Measurements from ENCODE around the gene PDE11A.
"Not testable (repeated sequence)": the region's sequence is repeated elsewhere in the genome, so short reads cannot be mapped to it uniquely, and the experiment has no call there.

PDE11A gene

DNA sequence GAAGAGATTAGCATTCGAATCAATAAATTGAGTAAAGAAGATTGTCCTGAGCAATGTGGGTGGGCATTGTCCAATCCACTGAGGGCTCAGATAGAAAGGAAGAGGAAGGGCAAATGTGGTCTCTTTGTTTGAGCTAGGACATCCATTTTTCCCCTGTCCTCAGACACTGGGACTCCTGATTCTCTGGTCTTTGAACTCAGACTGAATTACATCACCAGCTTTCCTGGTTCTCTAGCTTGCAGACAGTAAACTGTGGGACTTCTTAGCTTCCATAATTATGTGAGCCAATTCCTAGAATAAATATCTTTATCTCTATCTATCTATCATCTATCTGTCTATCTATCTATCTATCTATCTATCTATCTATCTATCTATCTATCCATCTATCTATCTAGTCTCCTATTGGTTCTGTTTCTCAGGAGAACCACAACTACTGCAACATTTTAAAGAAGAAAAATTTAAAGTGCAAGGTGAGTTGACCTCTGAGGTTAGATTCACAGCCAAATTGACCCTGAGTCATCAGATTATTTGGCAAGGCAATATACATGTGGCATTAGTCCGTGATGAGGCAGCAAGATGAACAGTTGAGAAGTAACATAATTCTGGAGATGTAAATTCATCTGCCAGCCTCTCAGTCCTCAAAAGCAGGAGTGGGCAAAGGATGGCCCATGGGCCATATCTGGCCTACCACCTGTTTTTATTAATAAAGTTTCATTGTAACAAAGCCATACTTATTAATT, 191.4 kb downstream of the PDE11A start:
- DNase-seq: no peak

DNA sequence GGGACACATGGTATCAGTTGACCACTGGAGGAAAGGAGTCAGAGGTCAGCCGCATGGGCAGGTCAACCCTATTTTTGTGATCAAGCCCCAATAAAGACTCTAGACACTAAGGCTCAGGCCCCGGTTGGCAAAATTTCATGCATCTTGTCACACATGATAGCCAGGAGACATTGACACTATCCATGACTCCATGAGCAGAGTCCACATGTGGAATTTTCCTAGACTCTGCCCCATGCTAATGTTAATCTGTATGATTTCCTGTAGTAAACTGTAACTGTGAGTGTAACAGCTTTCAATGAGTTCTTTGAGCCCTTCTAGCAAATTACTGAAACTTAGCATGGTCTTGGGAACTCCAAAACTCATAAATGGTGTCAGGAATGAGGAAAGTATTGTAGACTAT, 192.3 kb downstream of the PDE11A start:
- DNase-seq: no peak

DNA sequence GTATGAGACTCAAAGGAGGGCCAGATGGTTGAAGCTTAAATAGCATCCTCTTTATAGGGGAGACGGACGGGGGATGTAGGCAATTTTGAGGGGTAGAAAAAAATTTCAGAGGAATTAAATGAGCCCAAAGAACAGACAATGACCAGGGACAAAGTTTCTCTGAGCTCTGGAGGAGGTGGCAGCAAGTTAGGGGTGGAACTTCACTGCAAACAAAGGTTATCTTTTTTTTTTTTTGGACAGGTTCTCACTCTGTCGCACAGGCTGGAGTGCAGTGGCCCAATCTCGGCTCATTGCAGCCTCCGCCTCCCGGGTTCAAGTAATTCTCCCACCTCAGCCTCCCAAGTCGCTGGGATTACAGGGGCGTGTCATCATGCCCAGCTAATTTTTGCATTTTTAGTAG, 195.6 kb downstream of the PDE11A start:
- DNase-seq: no peak

DNA sequence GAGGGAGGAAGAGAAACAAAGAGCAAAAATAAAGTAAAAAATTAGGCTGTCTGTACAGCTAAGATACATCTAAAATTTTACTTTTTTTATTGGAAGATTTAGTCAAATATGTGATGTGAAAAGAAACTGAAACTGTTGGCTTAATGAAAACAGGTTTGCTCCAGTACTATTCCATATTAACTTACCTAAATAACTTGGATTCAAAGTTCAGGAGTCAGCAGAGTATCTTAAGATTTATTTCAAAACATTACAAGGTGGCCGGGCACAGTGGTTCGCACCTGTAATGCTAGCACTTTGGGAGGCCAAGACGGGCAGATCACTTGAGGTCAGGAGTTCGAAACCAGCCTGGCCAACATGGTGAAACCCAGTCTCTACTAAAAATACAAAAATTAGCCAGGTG, 197.9 kb downstream of the PDE11A start:
- no peak for DNase-seq

DNA sequence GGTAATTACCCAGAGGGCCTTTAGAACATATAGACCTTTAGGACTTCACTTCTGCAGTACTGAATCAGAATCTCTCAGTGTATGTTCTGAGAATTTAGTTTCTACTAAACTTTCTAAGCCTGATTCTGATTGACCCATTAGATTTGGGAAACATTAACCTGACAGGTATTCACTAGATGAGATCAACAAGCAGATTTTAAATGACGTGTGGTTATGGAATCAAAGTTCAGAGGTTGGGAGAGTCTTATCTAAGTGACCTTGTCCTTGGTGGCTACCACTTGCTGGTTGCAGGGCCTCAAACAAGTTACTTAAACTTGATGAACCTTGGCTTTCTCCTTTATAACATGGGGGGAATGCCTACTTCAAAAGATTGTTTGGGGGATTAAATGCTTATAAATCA, 198.7 kb downstream of the PDE11A start:
- no peak for DNase-seq

DNA sequence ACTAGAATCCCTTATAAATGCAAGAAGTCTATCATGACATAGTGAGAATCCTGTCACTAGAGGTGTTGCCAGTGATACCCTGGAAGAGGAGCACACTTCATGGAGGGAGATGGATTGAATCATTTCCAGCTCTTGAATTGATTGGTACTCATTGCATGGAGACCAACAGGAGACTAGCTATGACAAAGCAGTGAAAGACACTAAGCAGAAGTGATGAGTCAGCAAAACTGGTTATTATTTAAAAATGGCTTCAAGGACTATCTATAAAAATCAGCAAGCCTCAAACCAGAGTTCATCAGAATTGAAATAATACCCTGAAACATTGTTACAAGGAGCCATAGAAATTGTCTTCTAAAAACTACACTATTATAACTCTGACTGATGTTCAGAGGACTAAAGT, 200.3 kb downstream of the PDE11A start:
- DNase-seq: no peak

DNA sequence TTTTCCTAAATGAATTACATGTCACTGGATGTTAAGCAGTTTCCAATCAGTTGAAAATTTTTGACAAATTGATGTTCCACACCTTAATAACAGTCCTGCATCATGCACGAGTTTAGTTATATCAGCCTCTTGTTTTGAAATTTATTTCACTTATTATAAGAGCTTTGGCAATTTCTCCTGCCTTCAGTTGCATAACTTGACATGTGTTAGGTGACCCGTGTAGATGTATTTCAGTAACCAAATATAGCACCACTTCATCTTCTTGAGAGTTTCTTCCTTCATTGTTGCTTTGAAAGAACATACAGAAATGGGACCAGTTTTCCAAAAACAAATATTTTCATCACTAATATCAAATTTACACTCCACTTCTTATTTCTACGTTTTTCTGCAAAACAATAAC, 202.7 kb downstream of the PDE11A start:
- DNase-seq: no peak

DNA sequence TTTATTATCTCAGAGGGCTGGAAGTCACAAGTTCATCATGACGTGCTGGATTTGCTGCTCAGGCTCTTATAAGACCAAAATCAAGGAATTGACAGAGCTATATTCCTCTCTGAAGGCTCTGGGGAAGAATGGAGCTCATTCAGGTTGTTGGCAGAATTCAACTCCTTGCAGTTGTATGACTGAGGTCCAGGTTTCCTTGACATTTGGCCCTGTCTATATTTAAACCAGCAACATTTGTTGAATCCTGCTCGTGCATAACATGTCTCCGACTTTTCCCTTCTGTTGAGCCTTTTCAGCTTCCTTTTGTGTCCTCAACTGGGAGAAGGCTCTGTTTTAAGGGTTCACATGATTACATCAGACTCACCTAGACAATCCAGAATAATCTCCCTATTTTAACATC, 203.4 kb downstream of the PDE11A start:
- no peak for DNase-seq

DNA sequence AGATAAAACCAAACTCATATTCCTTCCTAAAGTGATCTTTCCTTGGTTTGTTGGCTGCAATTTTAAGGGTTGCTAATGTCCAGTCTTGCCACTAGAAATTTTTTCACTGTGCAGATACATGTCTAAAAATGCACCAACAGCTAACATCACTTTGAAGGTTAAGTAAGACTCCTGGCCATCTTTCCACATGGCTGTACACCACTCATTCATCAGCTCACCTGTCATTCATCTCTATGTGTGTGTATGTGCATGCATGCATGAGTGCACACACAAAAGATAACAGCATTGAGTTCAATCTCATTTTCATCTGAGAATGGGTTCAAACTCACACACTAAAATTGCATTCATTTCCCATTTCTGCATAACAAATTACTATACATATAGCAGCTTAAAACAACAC, 203.8 kb downstream of the PDE11A start:
- no peak for DNase-seq

DNA sequence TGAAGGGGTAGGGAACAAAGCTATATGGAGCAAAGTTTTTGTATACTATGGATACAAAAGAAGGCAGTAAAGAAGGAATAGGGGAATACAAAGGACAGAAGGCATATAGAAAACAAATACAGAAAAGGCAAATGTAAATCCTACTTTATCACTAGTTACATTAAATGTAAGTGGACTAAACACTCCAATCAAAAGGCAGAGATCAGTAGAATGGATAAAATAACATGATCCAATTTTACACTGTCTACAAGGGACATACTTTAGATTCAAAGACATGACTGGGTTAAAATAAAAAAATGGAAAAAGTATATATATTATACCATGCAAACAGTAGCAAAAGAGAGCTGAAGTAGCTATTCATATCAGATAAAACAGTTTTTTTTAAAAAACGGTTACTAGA, 215.0 kb downstream of the PDE11A start:
- no peak for DNase-seq

DNA sequence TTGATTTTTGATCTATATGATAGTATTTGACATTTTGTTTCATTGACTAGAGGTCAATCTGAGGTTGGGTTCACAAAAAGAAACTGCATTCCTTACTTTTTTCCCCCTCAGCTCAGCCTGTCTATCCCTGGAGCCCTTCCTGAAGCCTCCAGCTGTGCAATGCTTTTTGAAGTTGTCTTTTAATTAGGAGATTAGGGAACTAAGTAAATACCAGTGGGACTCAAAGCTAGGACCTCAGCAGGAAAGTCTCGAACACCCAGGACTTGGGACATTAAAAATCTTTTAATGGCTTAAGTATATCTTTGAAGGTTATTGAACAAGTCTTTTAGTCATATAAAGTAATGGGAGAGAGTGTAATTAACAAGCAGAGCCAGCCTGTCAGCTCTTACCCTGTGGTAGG, 220.2 kb downstream of the PDE11A start:
- no peak for DNase-seq

DNA sequence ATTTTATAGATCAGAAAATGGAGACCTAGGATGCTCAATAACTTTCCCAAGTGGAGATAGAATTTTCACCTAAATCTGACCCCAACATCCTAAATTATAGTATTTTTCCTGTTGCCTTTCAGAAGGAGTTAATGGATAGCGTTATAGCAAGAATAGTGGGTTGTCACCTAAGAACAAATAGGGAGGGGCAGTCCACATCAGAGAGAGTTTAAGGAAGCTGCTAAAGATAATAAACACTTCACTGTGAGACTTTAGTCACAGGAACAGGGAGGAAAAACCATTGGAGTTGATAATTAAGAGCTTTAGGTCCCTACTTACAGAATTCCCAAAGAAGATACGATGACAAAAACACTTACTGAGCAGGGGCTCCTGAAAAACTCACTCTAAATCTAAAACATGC, 229.4 kb downstream of the PDE11A start:
- DNase-seq: no peak

DNA sequence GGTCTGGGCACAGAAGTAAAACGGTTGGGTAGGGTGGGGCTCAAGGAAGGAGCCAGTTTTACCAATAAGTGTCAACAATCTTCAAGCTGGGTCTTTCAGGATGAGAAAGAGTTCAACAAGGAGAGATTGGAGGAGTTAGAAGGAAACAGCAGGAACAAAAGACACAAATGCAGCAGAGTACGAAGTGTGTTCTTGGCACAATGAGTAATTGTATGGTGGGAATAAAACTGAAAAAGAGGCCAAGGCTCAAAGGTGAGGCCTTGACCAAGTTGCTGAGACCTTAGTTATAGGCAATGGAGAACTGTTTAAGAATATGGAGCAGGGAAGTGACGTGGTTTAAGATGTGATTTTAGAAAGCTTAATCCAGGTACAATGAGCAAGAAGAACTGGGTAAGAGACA, 230.3 kb downstream of the PDE11A start:
- no peak for DNase-seq

DNA sequence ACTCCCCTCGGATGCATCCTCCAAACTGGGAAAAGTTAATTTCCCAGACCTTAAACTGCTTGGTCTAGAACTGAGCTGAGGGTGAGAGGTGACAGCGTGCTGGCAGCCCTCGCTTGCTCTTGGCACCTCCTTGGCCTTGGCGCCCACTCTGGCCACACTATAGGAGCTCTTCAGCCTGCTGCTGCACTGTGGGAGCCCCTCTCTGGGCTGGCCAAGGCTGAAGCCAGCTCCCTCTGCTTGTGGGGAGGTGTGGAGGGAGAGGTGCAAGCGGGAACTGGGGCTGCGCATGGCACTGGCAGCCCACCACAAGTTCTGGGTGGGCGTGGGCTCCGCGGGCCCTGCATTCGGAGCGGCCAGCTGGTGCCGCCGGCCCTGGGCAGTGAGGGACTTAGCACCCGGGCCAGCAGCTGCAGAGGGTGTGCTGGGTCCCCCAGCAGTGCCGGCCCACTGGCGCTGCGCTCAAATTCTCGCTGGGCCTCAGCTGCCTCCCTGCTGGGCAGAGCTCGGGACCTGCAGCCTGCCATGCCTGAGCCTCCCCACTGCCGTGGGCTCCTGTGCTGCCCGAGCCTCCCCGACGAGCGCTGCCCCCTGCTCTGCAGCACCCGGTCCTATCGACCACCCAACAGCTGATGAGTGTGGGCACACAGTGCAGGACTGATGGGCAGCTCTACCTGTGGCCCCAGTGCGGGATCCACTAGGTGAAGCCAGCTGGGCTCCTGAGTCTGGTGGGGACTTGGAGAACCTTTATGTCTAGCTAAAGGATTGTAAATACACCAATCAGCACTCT, 237.0 kb downstream of the PDE11A start:
- not testable (repeated sequence) for DNase-seq

DNA sequence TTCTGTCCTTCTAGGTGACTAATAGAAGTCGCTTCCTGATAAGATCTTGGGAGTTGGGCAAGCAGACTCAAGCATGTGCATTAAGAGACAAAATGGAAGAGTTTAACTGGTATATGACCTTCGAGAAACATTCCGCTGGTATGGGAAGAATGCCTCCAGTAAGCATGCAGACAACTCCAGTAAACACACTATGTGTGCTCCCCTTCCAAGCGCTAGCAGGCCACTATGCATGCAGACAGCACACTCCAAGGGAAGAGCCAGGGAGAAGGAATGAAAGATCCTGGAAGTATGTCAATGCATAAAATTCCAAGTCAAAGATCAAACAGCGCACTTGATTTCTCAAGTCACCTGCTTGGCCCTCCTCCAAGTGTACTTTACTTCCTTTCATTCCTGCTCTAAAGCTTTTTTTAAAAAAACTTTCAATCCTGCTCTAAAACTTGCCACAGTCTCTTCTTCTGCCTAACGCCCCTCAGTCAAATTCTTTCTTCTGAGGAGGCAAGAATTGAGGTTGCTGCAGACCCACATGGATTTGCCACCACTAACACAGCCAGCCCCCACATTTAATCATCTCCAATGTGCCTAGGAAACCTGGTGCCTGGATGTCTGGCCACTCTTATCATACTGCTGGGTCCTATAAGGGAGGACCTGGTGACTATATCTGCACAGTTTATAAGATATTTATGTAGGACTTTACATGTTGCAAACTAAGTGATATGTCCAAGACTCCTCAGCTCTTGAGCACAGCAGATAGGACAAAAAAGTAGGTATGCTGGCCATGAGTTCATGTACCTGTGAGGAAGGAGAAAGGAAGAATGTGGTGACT, 239.8 kb downstream of the PDE11A start:
- DNase-seq: no peak

DNA sequence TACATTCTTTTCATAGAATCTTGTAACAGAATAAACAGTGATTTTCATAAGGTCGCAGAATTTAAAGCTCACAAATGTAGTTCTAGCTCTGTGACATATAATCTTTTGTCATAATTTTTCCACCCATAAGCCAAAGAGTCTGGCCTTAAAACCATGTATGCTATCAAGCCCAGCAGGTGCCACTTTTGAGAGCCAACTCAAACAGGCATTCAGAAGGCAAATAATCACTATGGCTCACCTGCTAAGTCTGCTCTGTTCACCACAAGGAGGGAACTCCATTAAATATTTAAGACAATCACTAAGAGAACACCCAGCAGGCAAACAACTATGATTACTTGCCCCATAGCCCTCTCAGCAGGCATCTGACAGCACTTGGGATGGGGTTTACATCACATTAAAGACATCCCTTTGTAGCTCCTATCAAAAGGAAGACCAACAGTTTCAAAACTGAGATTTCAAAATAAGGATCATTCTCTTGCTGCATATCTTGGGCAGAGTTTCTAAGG, 241.6 kb downstream of the PDE11A start:
- no peak for DNase-seq

DNA sequence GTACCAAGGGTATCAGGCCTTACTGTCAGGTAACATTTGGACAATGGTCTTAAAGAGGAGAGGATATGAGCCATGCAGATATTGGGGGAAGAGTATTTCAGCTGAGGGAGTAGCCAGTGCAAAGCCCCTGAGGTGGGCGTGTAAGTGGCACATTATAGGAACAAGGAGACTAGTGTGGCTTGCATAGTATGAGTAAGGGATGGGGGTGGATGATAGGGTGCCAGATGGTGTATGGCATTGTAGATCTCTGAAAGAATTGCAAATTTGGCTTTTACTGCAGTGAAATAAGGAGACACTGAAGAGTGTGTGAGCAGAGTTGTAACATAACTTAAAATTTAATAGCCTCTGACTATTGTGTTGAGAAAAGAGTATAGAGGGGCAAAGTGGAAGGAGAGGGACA, 244.0 kb downstream of the PDE11A start:
- DNase-seq: no peak

DNA sequence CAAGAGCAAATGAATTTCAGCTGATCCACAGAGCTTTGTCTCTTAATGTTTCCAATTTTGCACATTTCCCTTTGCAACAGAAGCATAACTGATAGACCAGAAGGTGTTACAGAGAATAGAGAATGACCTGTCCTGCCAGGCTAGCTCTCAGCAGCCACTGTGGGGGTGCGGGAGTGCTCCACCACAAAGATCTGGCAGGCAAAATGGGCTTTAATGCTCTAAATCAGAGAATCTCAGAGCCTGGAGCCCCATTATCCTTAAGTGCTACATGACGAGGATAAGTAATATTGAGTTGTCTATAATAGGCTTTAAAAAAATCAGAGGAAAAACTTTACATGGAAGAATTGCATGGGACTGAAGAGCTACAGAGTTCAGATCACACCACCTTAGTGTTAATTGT, 245.7 kb downstream of the PDE11A start:
- no peak for DNase-seq

DNA sequence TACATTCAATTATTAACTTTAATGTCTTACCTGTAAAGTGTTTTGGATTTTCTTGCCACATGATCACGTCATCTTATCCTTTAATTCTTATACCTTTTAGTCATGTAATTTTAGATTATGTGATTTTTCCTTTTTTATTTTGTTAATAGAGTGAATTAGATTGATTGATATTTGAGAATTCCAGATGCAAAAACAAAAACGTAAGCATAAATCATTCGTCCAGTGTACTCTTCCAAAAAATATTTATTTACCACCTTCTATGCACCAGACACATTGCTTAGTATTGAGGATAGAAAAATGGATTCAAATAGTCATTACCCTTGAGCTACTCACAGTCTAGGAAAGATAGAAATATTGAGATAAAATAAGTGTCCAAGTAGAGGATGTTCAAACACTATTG, 249.6 kb downstream of the PDE11A start:
- DNase-seq: no peak

DNA sequence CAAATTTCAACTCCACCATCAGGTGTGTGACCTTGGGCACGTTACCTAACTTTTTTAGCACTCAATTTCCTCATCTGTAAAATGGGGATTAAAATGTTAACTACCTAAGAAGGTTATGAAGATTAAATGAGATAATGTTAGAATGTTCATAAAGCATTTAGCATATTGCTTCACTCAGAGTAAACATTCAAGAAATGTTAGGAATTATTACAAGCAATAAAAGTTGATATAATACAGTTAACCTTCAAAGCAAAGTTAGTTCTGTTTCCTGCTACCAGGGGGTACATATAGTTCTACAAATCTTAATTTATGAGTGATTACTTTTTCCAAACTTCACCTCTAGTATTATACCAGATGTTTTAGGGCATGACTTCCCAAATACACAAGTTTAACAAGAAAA, 254.2 kb downstream of the PDE11A start:
- no peak for DNase-seq

DNA sequence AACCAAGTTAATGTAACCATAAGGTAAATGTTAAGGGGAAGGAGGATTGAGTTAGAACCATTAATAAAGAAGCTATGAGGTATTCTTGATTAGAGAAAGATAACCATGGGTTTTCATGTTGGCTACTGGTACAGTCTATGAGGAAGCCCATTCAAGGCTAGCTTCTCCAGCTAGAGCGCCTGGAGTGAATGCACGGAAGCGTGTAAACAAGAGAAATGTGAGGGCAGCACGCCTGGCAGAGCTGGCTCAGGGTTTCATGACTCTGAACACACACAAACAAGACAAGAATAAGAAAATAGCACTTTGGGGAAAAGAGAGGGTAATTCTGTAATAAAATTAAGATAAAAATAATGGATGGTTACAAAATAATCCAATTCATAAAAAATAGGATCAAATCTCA, 255.3 kb downstream of the PDE11A start:
- DNase-seq: no peak

DNA sequence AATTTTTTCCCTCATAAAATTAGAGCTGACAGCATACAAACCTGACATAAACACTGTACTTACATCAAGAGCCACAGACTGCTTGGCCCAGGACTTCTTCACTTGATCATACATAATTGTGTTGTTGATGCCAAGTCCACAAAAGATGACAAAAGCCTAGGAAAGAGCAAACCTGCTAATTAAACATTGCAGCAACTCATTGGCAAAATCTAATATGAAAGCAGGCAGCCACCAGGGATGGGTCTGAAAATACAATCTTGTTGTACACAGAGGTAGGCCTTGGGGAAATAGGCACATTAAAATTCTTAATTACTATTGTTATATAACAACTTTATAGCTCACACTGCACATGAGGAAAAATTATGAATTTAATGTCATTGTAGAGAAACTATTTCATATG, 255.8 kb downstream of the PDE11A start:
- DNase-seq: no peak

DNA sequence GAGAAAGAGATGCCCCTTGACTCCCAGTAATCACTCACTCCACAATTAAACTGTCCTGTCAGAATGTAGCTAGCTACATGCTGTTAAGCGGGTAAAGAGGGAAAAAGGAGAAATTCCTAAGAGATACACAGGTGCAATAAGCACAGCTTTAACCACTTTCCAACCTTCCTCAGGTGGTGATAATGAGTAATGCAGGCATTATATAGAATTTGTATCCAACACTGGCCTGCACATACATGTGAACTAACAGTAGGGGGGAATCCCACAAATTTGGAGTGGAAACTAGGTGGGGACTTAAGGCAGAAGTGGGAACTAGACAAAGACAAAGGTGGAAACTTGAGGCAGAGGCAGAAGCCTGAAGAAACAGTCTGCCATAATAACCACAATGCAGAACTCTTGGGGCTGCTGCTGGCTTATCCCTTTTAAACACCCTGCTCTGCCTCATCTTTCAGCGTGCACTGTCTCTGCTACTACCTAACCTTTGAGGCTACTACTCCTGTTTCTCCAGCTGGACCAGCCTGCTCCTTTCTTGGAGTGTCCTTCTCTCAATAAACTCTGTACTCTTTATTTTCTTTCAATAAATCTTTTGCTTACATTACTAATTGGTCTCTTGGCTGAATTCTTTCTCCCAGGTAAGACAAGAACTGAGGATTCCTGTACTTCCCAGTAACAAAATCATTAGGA, 259.7 kb downstream of the PDE11A start:
- DNase-seq: no peak

All from CD4-positive, alpha-beta T cell treated with Interleukin-10 for 1 hour (primary cell).